AG09309 (cell line): ENCODE data around the gene GPHN.

ENCODE experiments used
- DNase-seq: peaks from one replicate; pipeline ENCODE4 v3.0.0-alpha.2; 2010; ENCODE audit warnings: low read depth
- H3K4me3 ChIP-seq: 2 replicates; pipeline ENCODE4 v1.5.1; 2011; ENCODE audit warnings: mild to moderate bottlenecking, low read depth, low read length, moderate library complexity; ENCODE audit not compliant: control insufficient read depth
- TF ChIP-seq, protein P1 (sequence below): IDR thresholded peaks from 2 replicates; pipeline ENCODE4 v1.5.1; 2011; ENCODE audit warnings: mild to moderate bottlenecking, low read depth, low read length, inconsistent platforms; ENCODE audit not compliant: insufficient read depth, control insufficient read depth; ENCODE audit errors: missing control alignments

The GPHN gene

DNA sequence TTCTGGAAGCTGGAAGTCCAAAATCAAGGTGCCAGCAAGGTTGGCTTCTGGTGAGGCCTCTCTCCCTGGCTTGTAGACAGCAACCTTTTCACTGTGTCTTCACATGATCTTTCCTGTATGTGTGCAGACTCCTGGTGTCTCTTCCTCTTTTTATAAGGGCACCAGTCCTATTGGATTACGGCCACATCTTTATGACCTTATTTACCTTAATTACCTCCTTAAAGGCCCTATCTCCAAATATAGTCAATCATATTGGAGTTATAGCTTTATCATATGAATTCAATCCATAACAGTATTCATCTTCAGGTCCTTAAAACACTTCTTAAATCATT lies 660.1 kb downstream of the GPHN start:
- TF ChIP-seq, protein P1, sequence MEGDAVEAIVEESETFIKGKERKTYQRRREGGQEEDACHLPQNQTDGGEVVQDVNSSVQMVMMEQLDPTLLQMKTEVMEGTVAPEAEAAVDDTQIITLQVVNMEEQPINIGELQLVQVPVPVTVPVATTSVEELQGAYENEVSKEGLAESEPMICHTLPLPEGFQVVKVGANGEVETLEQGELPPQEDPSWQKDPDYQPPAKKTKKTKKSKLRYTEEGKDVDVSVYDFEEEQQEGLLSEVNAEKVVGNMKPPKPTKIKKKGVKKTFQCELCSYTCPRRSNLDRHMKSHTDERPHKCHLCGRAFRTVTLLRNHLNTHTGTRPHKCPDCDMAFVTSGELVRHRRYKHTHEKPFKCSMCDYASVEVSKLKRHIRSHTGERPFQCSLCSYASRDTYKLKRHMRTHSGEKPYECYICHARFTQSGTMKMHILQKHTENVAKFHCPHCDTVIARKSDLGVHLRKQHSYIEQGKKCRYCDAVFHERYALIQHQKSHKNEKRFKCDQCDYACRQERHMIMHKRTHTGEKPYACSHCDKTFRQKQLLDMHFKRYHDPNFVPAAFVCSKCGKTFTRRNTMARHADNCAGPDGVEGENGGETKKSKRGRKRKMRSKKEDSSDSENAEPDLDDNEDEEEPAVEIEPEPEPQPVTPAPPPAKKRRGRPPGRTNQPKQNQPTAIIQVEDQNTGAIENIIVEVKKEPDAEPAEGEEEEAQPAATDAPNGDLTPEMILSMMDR = no peak
- H3K4me3 ChIP-seq = no peak overlapping the region
- no peak for DNase-seq

DNA sequence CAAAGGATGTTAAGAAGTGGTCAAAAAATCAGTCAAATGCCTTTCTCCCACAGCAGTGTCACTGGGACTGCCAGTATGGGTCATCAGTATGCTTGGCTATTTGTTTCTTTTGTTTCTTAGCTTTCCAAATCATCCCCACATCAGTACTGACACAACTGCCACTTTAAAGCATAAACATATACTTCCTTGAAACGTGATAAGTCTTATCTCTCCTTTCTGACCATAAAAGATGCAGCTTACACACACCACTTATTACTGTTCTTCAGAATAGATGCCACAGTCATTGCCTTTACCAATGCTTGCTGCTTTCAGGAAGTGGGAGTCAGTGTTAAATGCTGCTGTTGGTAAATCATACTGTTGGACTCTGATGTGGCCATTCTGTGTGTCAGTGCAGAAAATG lies 662.7 kb downstream of the GPHN start:
- H3K4me3 ChIP-seq = no peak overlapping the region
- TF ChIP-seq, protein P1 = no peak
- DNase-seq = no peak

DNA sequence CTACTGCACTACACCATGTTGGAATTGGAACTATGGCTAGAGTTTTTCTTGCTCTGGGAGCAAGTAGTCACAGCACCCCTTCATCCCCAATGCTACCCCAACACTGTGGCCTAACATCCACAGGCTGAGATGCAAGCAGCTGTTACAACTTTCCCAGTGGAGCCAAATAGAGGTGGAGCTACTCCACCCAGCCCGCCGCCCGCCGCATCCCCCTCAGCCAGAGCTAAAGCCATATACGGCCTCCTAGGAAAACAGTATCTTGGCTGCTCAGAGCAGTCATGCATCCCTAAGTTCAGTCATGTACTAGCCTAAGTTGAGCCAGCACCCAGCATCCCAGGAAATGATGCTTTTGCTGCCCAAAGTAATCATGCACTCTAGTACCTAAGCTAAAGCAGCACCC lies 664.1 kb downstream of the GPHN start:
- no peak for DNase-seq
- TF ChIP-seq, protein P1 = no peak
- H3K4me3 ChIP-seq = no peak overlapping the region

DNA sequence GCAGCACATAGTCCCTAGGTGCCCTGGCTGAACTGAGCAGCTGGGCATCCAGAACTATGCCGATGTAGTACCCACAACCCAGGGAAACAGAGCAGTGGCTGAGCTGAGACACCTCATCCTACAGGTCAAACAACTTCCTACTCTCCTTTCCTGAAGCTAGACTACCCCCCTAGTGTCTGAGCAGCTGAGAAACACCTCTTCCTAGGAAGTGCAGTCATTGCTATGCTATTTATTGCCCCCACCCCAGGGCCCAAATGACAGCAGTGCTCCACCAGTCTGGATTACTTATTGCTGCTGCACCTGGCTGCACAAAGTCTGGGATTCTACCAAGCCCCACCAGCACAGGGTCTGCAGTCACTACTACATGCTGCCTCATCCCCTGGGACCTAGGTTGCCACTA lies 664.6 kb downstream of the GPHN start:
- TF ChIP-seq, protein P1 = no peak
- no peak for DNase-seq
- no peak overlapping the region for H3K4me3 ChIP-seq

DNA sequence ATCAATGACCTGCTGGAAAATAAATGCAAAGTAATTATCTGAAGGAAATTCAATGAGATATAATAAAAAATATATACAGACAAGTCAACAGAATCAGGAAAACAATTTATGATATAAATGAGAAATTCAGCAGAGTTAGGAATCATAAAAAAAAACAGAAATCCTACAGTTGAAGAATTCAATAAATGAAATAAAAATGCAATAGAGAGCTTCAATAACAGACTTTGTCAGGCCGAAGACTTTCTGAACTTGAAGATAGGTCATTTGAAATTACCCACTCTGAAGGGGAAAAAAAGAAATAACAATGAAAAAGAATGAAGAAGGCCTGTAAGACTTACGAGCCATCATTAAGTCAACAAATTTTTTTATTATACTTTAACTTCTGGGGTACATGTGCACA lies 665.8 kb downstream of the GPHN start:
- DNase-seq = no peak
- H3K4me3 ChIP-seq = no peak overlapping the region
- TF ChIP-seq, protein P1 = no peak

DNA sequence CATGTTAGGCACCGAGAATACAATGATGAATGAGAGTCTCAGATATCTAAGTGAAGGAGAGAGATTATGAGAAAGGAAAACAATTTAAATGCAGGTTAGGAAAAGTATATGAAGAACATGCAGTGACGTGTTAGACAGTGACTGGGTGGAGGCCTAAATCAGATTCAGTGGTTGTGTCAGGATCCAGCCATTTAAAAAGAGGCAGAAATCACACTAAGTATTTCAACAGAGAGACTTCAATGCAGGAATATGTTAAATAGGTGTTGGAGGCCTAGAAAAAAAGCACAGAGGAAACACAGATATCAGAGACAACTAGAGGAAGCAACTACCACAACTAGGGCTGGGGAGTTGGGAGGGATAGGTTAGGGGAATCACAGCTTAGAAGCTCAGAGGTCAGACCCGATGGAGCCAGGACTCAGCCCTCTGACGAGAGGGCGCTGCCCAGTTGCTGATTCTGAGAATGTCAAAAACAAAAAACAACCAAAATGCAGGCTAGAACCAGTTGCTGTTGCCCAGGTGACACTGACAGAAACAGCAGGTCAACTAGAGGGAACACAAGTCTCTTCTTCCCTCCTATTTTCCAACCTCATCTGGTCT lies 678.3 kb downstream of the GPHN start:
- DNase-seq = no peak
- no peak overlapping the region for H3K4me3 ChIP-seq
- TF ChIP-seq, protein P1 = no peak
